CD4-positive, CD25-positive, alpha-beta regulatory T cell (primary cell): Measurements from ENCODE around the gene CLTCL1. TPM values are rescaled to one million over a fixed set of nuclear protein-coding genes. Genes with fewer than 3 reads are reported as not detected.
A peak's percentile ranks its signal among the peaks of the same experiment; 100 is the strongest.

Experiments used
- ATAC-seq, 2 donors: fragments of 150-1000 bp; cut with Tn5 transposase; one replicate each; pipeline ENCODE4 v1.10.0; 2021; ENCODE audit warnings: low read depth in 2 of 2, moderate number of reproducible peaks in 2 of 2, moderate library complexity in 1 of 2
- DNase-seq, 3 donors: peaks; one replicate each; pipeline versions ENCODE4 v3.0.0 to v3.0.0-alpha.2; 2012 to 2022; ENCODE audit warnings: mixed read lengths in 1 of 3
- H3K27ac ChIP-seq: one replicate; pipeline ENCODE4 v1.7.0; 2013; ENCODE audit warnings: mild to moderate bottlenecking, low read length; ENCODE audit not compliant: insufficient read depth, poor library complexity, severe bottlenecking
- H3K27me3 ChIP-seq: one replicate; pipeline ENCODE4 v1.7.0; 2013; ENCODE audit warnings: low read length; ENCODE audit not compliant: control insufficient read depth, insufficient read depth
- H3K36me3 ChIP-seq: one replicate; pipeline ENCODE4 v1.7.0; 2013; ENCODE audit warnings: mild to moderate bottlenecking, low read length, moderate library complexity; ENCODE audit not compliant: control insufficient read depth, insufficient read depth
- H3K4me1 ChIP-seq: 2 replicates; pipeline ENCODE4 v1.7.0; 2013; ENCODE audit warnings: mild to moderate bottlenecking, low read length; ENCODE audit not compliant: insufficient read depth, control insufficient read depth, poor library complexity, severe bottlenecking
- H3K4me3 ChIP-seq: one replicate; pipeline ENCODE4 v1.7.0; 2013; ENCODE audit warnings: low read depth, mild to moderate bottlenecking, low read length, moderate library complexity
- H3K9me3 ChIP-seq, 2 experiments: 1 replicate in 1 of 2; 2 replicates in 1 of 2; pipeline ENCODE4 v1.7.0; 2013; ENCODE audit warnings: low read length in 2 of 2, mild to moderate bottlenecking in 1 of 2, moderate library complexity in 1 of 2; ENCODE audit not compliant: control insufficient read depth in 2 of 2
- H3K27ac Mint-ChIP-seq, 3 donors: one replicate each; pipeline ENCODE4 v1.8.0; 2020 to 2022; ENCODE audit warnings: mild to moderate bottlenecking in 3 of 3, mixed read lengths in 3 of 3, moderate library complexity in 2 of 3
- H3K27me3 Mint-ChIP-seq: one replicate; pipeline ENCODE4 v1.8.0; 2022; ENCODE audit warnings: mild to moderate bottlenecking, mixed read lengths
- H3K36me3 Mint-ChIP-seq: one replicate; pipeline ENCODE4 v1.8.0; 2020; ENCODE audit warnings: mixed read lengths
- H3K4me1 Mint-ChIP-seq, 4 donors: one replicate each; pipeline ENCODE4 v1.8.0; 2020 to 2022; ENCODE audit warnings: mixed read lengths in 4 of 4, mild to moderate bottlenecking in 1 of 4
- H3K4me3 Mint-ChIP-seq, 4 donors: one replicate each; pipeline ENCODE4 v1.8.0; 2020 to 2022; ENCODE audit warnings: mild to moderate bottlenecking in 4 of 4, mixed read lengths in 4 of 4, moderate library complexity in 3 of 4
- H3K9me3 Mint-ChIP-seq, 7 donors: one replicate each; pipeline ENCODE4 v1.8.0; 2020 to 2022; ENCODE audit warnings: mixed read lengths in 7 of 7, mild to moderate bottlenecking in 3 of 7, moderate library complexity in 2 of 7
- polyA plus RNA-seq, 4 donors: library from polyadenylated mRNA; unstranded; fragments of 300-500 nt; fragmentation: Illumina TruSeq; gene quantifications; one replicate each; pipeline ENCODE4 v1.2.3, GENCODE V29; 2021
- total RNA-seq: library from RNA; stranded (reverse); gene quantifications from one replicate; pipeline ENCODE4 v1.2.3, GENCODE V29; 2022

CLTCL1 gene
- total and polyA plus RNA-seq, 5 donors from 2014 or later, result 0.20 to 0.55 (median 0.34) TPM

DNA sequence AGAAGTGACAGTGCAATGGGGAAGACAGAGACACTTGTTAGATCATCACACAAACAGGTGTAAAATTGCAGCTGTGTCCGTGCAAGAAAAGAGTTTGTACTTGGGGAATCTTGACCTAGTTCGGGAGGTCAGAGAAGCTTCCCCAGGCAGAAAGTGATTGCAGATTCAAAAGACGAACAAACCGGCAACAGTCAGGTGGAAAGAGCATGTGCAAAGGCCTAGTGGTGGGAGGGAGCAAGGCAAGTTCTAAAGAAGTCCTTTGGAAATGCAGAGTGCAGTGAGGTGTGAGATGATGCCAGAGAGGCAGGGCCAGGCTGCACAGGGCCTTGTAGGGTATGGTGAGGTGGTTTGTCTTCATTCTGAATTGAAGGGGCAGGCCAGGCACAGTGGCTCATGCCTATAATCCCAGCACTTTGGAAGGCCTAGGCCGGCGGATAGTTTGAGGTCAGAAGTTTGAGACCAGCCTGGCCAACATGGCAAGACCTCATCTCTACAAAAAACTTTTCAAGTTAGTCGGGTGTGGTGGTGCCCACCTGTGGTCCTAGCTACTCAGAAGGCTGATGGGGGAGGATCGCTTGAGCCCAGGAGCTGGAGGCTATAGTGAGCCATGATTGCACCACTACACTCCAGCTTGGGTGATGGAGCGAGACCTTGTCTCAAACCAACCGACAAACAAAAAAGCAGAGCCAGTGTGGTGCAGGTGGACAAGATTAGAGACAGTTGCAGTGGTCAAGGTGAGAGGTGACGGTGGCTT lies 145.1 kb downstream of the CLTCL1 start:
- Mint-ChIP-seq H3K4me3 (peak overlapping the region in 1 of 4 donors; percentile 70), H3K9me3 (peaks cover 0 to 2% (median 0%) of the 10 kb centered on the region in 7 donors), H3K27me3 (peaks cover 43% of the 10 kb centered on the region), H3K36me3 (peaks cover 2% of the 10 kb centered on the region), H3K27ac (no peak overlapping the region), H3K4me1 (peaks cover 0 to 42% (median 17%) of the 10 kb centered on the region in 4 donors)
- H3K27me3 ChIP-seq, result peaks cover 7% of the 10 kb centered on the region
- H3K4me1 ChIP-seq, result peaks cover 28% of the 10 kb centered on the region
- no peak overlapping the region for H3K27ac ChIP-seq
- no peak for ATAC-seq
- peaks cover 10% of the 10 kb centered on the region for H3K36me3 ChIP-seq
- no peak for DNase-seq
- H3K4me3 ChIP-seq, result no peak overlapping the region
- no peaks in the 10 kb centered on the region for H3K9me3 ChIP-seq

GRCh38 chr22:19143967-19144400 lies 147.5 kb downstream of the CLTCL1 start:
- peaks cover 0 to 37% (median 17%) of the 10 kb centered on the region in 4 donors for H3K4me1 Mint-ChIP-seq
- peak overlapping the region; percentile 93 to 99 (median 98) for H3K27ac Mint-ChIP-seq
- peaks cover 8% of the 10 kb centered on the region for H3K36me3 Mint-ChIP-seq
- H3K9me3 ChIP-seq, result no peaks in the 10 kb centered on the region
- peaks cover 0 to 2% (median 0%) of the 10 kb centered on the region in 7 donors for H3K9me3 Mint-ChIP-seq
- peaks cover 2% of the 10 kb centered on the region for H3K27me3 ChIP-seq
- H3K36me3 ChIP-seq, result peaks cover 34% of the 10 kb centered on the region
- DNase-seq (peak; percentile 16 to 68 (median 39)), ATAC-seq (no peak)
- H3K27me3 Mint-ChIP-seq, result peaks cover 31% of the 10 kb centered on the region
- H3K4me1 ChIP-seq, result peaks cover 13% of the 10 kb centered on the region
- peak overlapping the region; percentile 92 for H3K4me3 ChIP-seq
- H3K4me3 Mint-ChIP-seq, result peak overlapping the region; percentile 90 to 99 (median 97)
- peak overlapping the region; percentile 90 for H3K27ac ChIP-seq

DNA sequence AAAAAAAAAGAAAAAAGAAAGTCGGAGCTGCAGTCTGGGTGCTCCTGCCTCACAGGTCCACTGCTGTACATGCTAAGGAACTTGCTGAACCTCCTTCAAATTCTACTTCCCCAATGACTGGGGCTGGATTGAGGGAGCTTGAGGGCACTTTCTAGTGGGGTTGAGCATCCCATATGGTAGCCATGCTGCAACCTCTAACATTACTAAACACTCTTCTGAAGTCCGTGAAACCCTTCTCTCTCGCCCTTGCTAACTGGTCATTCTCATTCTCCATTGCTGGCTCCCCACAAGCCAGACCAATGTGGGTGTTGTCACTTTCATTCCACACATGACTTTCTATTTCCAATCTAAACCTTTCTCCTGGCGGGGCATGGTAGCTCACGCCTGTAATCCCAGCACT lies 148.3 kb downstream of the CLTCL1 start:
- Mint-ChIP-seq H3K27ac (peak overlapping the region; percentile 64 to 99 (median 98)), H3K4me3 (peak overlapping the region; percentile 33 to 99 (median 79)), H3K27me3 (peaks cover 26% of the 10 kb centered on the region), H3K36me3 (peaks cover 8% of the 10 kb centered on the region), H3K9me3 (peaks cover 0 to 2% (median 0%) of the 10 kb centered on the region in 7 donors), H3K4me1 (peaks cover 0 to 37% (median 17%) of the 10 kb centered on the region in 4 donors)
- Histone ChIP-seq H3K4me1 (peaks cover 12% of the 10 kb centered on the region), H3K4me3 (no peak overlapping the region), H3K9me3 (no peaks in the 10 kb centered on the region), H3K27ac (no peak overlapping the region), H3K27me3 (no peaks in the 10 kb centered on the region), H3K36me3 (peaks cover 40% of the 10 kb centered on the region)
- DNase-seq (no peak), ATAC-seq (no peak)

DNA sequence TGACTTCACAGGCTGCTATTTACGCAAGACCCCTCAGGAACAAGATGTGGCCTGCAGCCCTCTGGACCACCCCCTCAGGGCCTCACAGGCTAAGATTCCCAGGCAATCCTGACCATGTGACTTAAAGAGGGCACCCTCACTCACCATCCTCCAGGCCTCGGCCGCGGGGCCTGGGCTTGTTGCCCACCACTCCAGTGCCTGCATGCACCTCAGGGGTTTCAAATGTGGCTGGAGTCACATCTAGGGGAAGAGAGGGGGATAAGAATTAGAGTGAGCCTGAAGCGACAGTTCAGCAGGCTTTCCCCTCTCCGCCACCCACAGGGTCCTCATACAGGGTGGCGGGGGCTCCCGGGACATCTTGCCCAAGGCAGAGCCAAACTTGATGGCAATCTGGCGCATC lies 149.1 kb downstream of the CLTCL1 start:
- no peak for ATAC-seq
- Histone ChIP-seq H3K4me3 (no peak overlapping the region), H3K27ac (no peak overlapping the region), H3K9me3 (no peaks in the 10 kb centered on the region), H3K27me3 (no peaks in the 10 kb centered on the region), H3K4me1 (peaks cover 12% of the 10 kb centered on the region), H3K36me3 (peaks cover 49% of the 10 kb centered on the region)
- H3K9me3 Mint-ChIP-seq, result peaks cover 0 to 2% (median 0%) of the 10 kb centered on the region in 7 donors
- peaks cover 0 to 34% (median 17%) of the 10 kb centered on the region in 4 donors for H3K4me1 Mint-ChIP-seq
- peak overlapping the region in 2 of 4 donors; percentile 44 to 67 for H3K4me3 Mint-ChIP-seq
- H3K27ac Mint-ChIP-seq, result no peak overlapping the region
- H3K36me3 Mint-ChIP-seq, result peaks cover 8% of the 10 kb centered on the region
- peaks cover 18% of the 10 kb centered on the region for H3K27me3 Mint-ChIP-seq
- DNase-seq, result no peak

- Mint-ChIP-seq H3K36me3 (peaks cover 25% of the 10 kb centered on the region), H3K27me3 (peaks cover 6% of the 10 kb centered on the region), H3K27ac (no peak overlapping the region), H3K4me3 (peak overlapping the region in 1 of 4 donors; percentile 37), H3K4me1 (peaks cover 0 to 33% (median 17%) of the 10 kb centered on the region in 4 donors), H3K9me3 (no peaks in the 10 kb centered on the region)
- no peak overlapping the region for H3K27ac ChIP-seq
- no peak for ATAC-seq
- peaks cover 12% of the 10 kb centered on the region for H3K4me1 ChIP-seq
- H3K9me3 ChIP-seq, result no peaks in the 10 kb centered on the region
- no peak overlapping the region for H3K4me3 ChIP-seq
- no peak for DNase-seq
- H3K36me3 ChIP-seq, result peaks cover 69% of the 10 kb centered on the region
- no peaks in the 10 kb centered on the region for H3K27me3 ChIP-seq
These were observed 151.5 kb downstream of the CLTCL1 start for GRCh38 chr22:19139974-19140373.

DNA sequence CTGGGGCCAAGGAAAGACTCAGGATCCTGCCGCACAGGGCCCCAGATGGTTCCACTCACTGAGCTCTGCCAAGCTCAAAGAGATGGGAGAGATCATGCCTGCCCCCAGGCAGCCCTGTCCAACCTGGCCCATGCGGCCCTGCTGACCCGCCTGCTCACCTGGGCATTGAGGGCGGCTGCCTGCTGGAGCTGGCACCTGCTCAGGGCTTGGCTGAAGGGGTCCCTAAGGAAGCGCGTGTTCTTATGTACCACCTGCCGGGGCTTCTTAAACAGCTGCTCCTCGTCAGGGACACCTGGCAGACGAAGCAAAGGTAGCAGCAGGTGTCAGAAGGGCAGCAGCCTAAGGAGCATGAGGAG lies 152.5 kb downstream of the CLTCL1 start:
- no peaks in the 10 kb centered on the region for H3K9me3 ChIP-seq
- DNase-seq, result no peak
- Mint-ChIP-seq H3K36me3 (peaks cover 26% of the 10 kb centered on the region), H3K9me3 (no peaks in the 10 kb centered on the region), H3K27me3 (no peaks in the 10 kb centered on the region), H3K27ac (no peak overlapping the region), H3K4me1 (peaks cover 0 to 24% (median 8%) of the 10 kb centered on the region in 4 donors), H3K4me3 (no peak overlapping the region)
- no peak overlapping the region for H3K27ac ChIP-seq
- H3K36me3 ChIP-seq, result peaks cover 79% of the 10 kb centered on the region
- H3K27me3 ChIP-seq, result no peaks in the 10 kb centered on the region
- no peak overlapping the region for H3K4me3 ChIP-seq
- H3K4me1 ChIP-seq, result peaks cover 9% of the 10 kb centered on the region
- no peak for ATAC-seq

GRCh38 chr22:19138217-19139000 lies 153.1 kb downstream of the CLTCL1 start:
- H3K36me3 Mint-ChIP-seq, result peaks cover 26% of the 10 kb centered on the region
- Histone ChIP-seq H3K4me1 (peaks cover 3% of the 10 kb centered on the region), H3K27ac (no peak overlapping the region), H3K27me3 (no peaks in the 10 kb centered on the region), H3K9me3 (no peaks in the 10 kb centered on the region), H3K4me3 (no peak overlapping the region), H3K36me3 (peaks cover 83% of the 10 kb centered on the region)
- no peak overlapping the region for H3K4me3 Mint-ChIP-seq
- H3K27ac Mint-ChIP-seq, result no peak overlapping the region
- no peaks in the 10 kb centered on the region for H3K27me3 Mint-ChIP-seq
- ATAC-seq, result no peak
- peaks cover 0 to 18% (median 5%) of the 10 kb centered on the region in 4 donors for H3K4me1 Mint-ChIP-seq
- DNase-seq, result no peak
- no peaks in the 10 kb centered on the region for H3K9me3 Mint-ChIP-seq
